Stomach (tissue), 4 donors: ENCODE measurements around the gene NABP1.

ENCODE experiments used
- CTCF ChIP-seq, 7 experiments: fragments of 450-650 bp in 4 of 7; fragments of 200-600 bp in 3 of 7; sonication (generic) in 3 of 7; IDR thresholded peaks; one replicate each; pipeline ENCODE4 v1.5.1; 2016 to 2019; ENCODE audit warnings: antibody characterized with exemption in 7 of 7, control low read depth in 2 of 7, mild to moderate bottlenecking in 1 of 7
- EP300 ChIP-seq: sonication (generic); formaldehyde crosslinking; IDR thresholded peaks from one replicate; pipeline ENCODE4 v1.6.1; 2017; ENCODE audit warnings: antibody characterized with exemption
- POLR2A ChIP-seq, 4 donors: fragments of 450-650 bp; IDR thresholded peaks; one replicate each; pipeline ENCODE4 v1.6.1; 2016; ENCODE audit warnings: antibody characterized with exemption in 4 of 4, control low read depth in 2 of 4, mild to moderate bottlenecking in 1 of 4, moderate library complexity in 1 of 4
- POLR2AphosphoS5 ChIP-seq, 3 donors: sonication (generic); formaldehyde crosslinking; IDR thresholded peaks; one replicate each; pipeline ENCODE4 v1.6.1; 2016; ENCODE audit warnings: antibody characterized with exemption in 3 of 3

GRCh38 chr2:191701696-191702095 lies 23.8 kb downstream of the NABP1 start:
- TF ChIP-seq CTCF (IDR thresholded peaks at IDR 0.05) (no peak), POLR2A (IDR thresholded peaks at IDR 0.05) (no peak), POLR2AphosphoS5 (IDR thresholded peaks at IDR 0.05) (no peak), EP300 (no peak)
